NCI-H510A treated with DMSO at 0.1 percent for 48 hours (cell line): ENCODE results near the gene B4GALT1.
"Not testable (repeated sequence)": the region's sequence is repeated elsewhere in the genome, so short reads cannot be mapped to it uniquely, and the experiment has no call there.

Experiments used
- DNase-seq: peaks from one replicate; lab custom pipeline; 2025; lab: John Stamatoyannopoulos, UW

B4GALT1 gene

DNA sequence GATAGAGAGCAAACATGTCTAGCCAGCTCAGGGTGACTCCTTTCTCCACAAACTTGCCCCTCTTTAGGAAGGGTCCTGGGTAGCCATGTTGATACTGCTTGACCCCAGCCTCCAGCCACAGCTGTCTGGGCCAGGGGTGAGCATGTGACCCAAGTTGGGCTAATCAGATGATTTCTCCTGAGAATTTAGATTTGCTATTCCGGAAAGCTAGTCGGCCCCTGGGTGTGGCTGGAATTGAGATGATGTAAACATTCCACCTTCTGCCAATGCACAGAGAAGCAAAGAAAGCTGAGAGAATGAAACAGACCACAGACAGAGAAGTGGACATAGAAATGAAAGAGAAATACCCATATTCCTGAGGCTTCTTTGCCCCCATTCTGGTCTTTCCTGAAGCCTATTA lies 17.8 kb upstream of the B4GALT1 start:
- no peak for DNase-seq

DNA sequence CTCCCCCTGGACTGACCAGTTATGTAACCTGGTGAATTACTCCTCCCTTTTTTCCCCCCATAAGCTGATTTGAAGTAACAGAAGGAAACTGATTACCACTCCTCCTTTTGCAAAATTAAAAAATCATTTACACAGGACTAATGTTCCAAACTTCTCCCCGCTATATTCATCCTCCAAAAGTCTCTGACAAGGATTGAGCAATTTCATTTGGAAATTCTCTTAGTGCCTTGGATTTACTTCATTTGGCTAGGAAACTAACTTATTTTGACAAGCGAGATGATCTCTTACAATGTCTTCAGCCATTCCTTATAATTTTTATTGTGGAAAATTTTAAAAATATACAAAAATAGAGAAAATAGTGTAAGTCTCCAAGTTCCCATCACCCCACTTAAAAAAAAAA lies 15.4 kb upstream of the B4GALT1 start:
- DNase-seq: no peak

DNA sequence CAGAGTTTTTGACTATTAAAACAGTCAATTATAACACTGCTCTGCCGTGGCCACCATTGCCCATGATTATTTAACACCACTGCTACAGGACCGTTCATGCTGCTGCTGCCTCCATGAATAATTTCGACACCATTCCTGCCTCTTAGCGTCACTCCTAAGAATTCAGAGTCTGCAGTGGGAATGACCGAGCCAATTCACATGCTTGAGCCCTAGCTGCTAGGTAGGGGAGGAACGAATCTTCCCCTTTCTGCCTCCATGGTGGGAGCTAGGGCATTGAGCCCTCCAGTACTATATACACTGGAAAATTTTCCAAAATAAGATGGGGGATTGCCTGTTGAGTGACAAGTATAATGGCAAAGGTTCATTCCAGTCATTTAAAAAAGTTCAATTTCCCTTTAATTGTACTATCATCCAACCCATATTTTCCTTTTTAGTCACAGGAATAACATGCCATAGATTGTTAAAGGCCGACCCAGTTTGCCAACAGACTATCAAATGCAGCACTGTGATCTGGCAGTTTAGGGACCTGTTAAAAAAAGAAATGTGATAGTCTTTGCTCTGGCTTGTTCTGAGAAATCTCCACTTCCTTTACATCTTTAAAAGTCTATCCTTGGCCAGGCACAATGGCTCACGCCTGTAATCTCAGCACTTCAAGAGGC lies 13.5 kb upstream of the B4GALT1 start:
- DNase-seq: no peak

DNA sequence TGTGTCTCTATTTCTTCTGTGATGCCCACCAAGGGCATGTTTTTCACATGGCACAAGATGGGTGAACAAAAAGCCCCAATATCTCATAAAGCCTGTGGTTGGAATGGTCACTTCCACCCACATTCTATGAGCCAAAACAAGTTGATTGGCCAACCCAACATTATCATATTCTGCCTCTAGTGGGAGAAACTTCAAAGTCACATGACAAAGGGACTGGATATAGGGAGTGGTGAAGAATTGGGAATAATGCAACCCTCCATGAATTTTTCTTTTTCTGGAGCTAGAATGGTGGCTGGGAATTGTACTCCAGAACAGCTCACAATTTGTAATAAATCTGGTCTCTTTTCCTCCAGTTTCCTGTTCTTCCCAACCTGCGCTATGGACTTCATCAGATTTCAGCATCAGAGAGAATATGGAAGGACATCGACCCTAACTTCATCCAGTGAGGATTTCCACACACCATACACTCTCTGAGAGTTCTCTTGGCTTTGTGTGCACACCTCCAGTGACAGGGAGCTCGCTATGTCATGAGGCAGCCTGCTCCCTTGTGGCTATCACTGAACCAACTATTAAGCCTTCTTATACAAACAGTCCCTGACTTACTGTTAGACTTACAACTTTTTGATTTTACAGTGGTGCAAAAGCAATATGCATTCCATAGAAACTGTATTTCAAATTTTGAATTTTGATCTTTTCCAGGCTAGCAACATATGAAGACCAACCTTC lies 12.0 kb upstream of the B4GALT1 start:
- DNase-seq: no peak

DNA sequence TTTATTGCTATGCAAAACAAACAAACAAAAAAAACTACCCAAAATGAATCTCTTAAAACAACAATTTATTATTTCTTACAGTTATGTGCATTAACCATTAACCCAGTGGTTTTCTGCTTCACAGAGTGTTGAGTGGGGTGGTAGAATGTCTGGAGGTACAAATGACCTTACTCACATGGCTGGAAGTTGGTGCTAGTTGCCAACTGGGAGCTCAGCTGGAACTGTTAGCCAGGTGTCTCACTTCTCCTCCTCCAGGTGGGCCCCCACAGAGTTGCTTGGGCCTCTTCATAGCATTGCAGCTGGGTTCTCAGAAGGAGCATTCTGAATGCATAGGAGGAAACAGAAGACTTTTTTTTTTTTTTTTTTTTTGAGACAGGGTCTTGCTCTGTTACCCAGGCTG lies 10.5 kb upstream of the B4GALT1 start:
- DNase-seq: no peak

DNA sequence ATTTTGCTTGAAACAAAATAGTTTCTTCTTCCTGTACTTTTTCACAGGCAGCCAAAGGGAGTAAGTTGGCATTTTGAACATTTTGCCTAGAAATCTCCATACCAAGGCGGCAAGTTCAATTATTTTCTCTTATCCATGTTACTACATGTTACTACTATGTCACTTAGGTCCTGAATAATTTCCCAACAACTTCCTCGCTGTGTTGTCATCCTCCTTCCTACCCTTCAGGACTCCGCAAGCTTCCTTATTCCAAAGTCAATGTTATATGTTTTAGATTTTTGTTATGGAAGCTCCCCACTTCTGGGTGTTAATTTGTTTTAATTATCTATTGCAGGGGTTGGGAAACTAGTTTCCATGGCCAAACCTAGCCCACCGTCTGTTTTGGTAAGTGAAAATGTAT lies 9.9 kb upstream of the B4GALT1 start:
- no peak for DNase-seq

DNA sequence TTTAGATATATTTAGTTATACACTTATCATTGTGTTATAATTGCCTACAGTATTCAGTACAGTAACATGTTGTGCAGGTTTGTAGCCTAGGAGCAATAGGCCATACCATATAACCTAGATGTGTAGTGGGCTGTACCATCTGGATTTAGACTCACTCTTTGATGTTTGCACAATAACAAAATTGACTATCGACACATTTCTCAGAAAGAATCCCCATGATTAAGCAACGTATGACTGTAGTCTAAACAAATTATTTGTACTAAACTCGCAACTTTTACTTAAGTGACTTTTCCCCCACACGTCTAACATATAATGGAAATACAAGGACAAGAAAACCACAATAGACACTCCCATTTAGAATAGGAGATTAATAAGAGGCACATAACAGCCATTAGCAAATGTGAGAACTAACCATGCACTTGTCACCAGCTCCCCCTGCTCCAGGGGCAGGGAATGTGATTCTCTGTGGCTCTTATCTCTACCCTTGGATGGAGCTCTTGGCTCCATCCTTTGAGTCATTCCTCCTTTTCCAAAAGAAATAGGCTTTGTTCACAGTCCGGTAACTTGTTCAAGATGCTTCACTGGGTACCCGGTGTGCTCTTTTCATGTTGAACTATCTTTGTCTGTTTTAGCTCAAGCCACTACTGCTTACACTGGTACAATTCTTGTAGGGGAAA lies 8.7 kb upstream of the B4GALT1 start:
- DNase-seq: no peak

DNA sequence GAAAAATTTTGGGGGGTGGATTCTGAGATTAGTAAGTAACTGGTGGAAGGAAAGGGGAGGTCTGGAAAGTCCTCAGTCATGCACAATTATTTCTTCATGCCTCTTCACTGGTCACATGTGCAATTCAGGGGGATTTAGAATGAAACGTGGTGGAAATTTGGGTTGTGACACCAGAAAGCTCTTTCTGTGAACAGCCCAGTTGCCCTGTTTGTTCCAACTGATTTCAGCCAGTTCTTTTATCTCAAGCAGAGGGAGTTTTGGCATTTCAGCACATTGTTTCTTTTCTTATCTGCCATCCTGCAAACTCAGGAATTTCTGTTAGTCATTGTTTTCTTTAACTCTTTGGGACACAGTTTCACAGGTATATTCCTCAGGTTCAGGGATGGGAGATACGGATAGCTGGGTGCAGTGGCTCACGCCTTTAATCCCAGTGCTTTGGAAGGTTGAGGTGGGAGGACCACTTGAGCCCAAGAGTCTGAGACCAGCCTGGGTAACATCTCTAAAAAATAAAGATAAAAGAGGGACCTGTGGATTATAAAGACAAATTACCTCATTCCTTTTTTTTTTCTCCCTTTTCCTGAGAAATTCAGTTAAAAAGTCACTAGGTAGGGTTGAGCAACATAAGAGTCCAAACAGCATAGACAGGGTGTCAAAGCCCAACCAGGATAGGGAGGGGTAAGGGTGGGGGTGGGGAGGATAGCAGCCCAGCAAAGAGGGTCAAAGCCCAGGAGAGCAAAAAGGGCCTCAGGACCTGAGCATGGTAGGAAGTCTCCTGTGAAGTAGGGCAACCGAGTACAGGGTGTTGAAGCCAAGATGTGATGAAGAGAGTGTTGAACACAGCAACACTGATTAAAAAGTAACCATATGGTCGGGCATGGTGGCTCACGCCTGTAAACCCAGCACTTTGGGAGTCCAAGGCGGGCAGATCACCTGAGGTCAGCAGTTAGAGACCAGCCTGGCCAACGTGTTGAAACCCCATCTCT lies 5.4 kb upstream of the B4GALT1 start:
- DNase-seq: no peak

DNA sequence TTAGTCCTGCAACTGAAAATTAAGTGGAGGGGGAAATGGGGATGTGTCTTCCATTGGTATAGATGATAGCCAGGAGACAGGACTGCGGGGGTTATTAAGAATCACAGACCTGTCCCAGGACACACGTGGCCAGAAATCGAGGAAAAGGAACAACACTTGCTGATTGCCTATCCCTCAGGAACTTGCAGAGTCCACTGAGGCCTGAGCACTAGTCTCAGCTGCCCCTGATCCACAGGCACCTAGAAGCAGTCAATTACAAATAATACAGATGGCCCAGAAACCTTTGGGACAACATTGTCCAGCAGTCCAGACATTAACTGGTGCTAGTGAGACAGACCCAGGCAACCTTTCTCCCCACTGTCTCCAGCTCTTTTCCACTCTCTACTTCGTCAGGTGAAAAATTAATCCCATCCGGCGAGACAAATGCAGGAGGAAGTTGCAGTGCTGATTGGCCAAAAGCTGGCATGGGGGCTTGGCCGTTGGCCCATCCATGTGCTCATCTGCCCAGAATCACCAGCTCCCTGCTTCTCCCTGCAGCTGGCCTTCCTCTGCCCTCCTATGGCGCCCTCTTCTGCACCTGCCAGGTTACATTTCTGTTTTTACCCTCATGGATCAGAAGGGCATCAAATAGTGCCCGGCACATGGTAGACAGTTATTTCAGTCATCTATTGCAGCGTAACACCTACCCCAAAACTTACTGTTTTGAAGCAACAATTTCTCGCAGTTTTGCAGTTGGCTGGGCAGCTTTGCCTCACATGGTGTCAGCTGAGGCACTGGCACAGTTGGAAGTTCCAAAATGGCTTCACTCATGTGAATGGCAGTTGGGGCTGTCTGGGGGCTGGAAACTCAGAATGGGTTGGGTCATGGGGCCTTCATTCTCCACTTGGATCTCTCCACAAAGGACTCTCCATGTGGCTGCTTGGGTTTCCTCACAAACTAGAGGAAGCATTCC lies 3.6 kb upstream of the B4GALT1 start:
- peak; percentile 22 for DNase-seq

DNA sequence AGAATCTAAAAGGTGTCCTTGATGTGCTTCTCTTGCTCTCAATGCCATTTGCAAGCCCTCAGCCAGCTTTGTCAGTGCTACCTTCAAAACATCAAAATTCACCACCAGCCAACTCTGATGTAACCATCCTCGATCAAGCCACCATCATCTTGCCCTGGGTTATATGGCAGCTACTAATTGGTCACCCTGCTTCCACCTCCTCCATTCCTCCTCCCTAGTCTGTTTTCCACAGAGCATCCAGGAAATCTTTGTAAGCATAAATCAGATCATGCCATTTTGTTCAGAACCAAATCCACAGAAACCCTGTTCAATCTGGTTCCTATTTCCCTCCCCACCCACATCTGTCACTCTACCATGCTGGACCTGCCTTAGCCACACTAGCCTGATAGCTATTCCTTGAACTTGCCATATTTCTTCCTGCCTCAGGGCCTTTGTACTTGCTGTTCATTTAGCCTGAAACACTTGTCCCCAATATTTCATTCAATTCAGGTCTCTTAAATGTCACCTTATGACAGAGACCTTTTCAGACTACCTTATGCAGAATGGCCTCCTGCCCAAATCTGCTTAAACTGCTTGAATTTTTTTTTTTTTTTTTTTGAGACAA lies 1.9 kb upstream of the B4GALT1 start:
- DNase-seq: no peak

DNA sequence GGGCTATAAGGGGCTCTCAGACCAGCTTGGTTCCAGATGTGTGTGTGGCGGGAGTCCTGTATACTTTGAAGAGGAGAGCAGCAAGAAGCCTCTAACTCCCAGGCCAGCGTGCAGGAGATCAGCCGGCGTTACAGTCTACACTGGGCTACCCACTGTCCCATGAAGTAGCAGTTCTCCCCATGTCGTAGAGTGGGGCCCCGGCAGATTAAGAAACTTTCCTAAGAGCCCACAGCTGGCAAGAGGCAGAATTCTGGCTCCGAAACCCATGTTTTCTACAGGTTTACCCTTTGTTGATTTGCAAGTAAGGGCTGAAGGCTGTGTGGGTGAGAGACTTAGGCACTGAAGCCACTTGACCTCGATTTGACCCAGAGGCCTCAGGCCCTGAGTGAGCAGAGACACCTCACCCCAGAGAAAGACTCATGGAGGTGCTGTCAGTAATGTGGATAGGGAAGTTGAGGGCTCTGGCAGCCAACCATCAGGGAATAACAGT lies 881 bp upstream of the B4GALT1 start:
- no peak for DNase-seq

DNA sequence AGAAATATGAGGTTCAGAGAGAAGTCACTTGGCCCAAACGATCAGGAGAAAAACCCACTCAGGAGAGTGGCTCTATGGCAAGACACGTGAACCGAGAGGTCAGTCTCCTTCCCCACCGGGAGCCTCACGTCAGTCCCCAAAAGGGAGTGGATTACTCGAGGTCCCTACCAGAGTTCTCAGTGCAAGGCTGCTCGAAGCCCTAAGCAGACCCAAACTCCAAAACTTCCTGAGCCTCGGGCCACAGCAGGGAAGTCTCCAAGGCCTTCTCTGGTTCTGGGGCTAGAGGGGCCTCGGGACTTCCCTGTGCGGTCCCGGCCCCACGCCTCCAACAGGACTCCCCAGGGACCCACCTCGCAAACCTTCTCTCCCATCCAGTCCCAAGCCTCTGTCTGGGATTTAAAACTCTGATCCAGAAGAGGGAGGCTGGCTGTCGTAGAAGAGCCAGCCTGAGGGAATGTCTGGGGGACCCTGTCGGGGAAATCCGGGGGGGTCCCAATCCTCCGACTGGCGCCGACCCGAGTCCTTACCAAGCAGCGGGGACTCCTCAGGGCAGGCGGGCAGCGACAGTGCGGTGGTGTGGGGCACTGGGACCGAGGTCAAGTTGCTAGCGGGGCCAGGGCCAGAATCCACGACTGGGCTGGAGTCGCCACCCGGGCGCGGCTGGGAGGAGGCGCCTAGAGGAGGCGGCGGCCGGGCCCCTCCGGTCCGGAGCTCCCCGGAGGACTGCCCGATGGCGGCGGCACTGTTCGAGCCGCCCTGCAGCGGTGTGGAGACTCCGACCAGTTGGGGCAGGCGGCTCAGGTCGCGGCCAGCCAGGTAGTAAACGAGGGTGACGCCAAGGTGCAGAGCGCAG lies 679 bp downstream of the B4GALT1 start:
- no peak for DNase-seq

DNA sequence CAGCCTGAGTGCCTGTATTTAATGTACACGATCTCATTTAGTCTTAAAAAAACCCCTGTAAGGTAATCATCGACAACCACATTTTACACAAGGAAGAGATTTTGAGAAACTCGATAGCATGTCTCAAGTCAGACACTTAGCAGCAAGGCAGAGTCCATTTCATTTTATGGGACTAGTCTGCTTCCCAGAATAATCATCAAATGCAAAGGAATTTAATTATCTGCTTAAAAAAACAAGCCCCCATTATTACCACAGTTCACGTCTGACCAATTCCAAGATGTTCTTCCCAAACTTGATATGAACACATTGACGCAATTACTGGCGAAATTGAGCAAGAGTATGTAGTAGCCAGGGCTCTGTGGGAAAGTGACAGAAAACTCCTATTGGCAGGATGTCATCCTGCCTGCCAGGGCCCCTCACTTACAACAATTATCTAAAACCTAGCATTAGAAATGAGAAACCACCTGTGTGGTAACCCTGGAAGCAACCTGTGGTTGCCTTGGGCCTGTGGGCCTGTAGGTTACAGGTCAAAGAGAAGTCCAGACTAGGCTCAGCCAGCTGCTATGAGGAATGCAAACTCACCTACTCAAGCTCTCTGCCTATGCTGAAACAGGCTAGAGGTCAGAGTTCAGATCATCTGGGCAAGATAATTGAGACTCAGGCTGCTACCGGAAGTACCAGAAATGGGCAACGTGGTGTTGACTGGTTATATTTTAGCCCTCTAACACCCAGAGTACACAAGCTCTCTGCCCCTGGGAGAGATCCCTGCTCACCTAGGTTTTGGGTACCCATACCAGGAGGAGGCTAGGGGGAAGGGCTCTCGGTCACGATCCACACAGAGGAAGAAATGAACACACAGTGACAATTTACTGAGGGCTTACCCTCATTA lies 1.6 kb downstream of the B4GALT1 start:
- DNase-seq: peak; percentile 19

DNA sequence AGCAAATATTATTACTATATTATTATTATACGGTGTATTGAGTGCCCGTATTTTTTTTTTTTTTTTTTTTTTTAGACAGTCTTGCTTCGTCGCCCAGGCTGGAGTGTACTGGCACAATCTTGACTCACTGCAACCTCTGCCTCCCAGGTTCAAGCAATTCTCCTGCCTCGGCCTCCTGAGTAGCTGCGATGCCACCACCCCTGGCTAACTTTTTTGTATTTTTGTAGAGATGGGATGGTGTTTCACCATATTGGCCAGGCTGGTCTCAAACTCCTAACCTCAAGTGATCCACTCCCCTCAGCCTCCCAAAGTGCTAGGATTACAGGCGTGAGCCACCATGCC lies 2.2 kb downstream of the B4GALT1 start:
- DNase-seq: not testable (repeated sequence)

DNA sequence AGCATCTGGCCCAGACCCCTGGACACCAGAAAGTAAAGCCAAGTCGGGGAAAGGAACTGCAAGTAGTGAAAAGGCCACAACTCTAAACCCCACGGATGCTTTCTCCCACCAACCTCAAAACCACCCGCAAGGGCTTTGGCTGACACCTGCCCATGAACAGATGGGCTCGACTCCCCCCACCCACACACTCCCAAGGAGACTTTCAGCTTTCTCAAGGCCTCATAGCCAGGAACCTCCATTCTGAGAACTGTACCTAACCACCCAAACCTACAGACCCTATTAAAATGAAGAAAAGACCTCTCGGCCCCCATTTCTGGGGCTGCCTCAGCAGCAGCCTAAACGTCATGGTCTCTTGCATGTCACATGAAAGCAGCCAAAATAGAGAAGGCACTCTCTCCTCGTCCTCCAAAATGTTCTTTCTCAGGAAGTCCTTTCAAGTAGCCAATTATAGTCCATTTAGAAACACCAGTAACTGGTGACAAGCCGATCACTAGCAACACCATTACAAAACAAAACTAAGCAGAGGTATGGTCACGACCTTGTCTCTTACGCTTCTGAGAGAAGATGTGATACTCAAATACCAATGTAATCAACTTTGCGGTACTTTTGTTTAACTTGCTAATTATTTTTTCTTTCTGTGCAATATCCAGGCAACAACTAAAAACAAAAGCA lies 2.9 kb downstream of the B4GALT1 start:
- no peak for DNase-seq

DNA sequence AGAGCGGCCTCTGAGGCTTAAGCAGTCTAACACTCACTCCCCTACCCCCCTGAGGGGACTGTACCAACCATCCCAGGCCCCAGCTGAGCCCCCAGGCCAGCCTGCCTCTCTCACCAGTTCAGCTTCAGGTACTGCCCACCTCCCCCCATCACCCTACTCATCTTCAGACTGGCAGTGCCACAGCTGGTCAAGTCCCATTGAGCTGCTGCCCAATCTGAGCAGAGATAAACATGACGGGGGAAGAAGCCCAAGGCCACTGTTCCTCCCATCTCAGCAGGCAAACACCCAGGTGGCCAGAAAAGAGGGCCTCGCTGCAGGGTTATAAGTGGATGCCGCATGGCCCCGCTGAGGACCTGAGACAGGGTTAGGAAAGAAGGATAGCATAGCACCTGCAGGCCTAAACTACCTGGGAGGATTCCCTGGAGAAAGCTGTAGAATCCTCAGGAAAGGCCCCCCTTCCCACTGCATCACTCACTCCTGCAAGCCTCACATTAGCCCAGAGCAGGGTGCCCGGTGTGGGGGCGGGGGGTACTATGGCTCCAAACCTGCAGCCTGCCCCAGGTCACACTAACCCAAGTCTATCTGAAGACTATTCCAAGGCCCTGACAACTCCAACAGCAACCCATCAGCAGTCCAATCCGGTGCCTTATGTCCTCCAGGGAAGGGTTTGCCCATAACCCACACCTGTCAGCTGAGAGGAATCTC lies 3.6 kb downstream of the B4GALT1 start:
- peak; percentile 21 for DNase-seq

DNA sequence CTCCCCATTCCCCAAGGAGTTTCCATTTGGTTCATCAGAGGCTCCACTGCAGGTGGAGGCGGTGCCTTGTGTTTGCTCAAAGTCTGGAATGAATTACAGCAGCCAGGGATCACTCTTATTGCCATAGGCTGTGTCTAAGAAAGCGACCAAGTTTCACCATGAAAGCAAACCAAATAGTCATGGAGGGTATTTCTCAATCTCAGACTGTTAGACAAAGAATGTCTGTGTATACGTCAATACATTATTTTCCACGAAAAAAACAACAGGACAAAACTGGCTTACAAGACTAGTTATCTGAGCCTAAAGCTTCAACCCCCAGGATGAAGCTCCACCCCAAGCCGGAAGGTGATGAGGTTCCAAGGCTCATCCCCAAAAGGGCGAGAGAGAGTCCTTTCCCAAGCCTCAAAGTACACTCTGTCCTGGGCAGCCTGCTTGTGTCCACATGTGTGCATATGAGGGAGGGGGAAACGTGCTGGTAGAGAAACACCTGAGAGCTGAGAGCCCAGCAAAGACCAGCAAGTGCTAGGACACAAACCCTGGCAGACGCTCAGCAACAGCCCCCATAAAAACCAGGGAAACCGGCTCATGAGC lies 4.3 kb downstream of the B4GALT1 start:
- no peak for DNase-seq
